Measurements from ENCODE around the gene PEX12.
"Not testable (repeated sequence)": the region's sequence is repeated elsewhere in the genome, so short reads cannot be mapped to it uniquely, and the experiment has no call there.

The PEX12 gene

DNA sequence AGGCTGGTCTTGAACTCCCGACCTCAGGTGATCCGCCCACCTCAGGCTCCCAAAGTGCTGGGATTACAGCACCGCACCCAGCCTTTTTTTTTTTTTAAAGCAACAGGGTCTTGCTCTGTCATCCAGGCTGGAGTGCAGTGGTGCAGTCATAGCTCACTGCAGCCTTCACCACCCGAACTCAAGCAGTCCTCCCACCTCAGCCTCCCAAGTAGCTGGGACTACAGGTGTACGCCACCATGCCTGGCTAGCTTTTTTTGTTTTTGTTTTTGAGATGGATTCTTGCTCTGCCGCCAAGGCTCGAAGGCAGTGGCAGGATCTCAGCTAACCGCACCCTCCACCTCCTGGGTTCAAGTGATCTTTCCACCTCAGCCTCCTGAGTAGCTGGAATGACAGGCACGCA lies 43.0 kb downstream of the PEX12 start:
- DNase-seq: not testable (repeated sequence)

DNA sequence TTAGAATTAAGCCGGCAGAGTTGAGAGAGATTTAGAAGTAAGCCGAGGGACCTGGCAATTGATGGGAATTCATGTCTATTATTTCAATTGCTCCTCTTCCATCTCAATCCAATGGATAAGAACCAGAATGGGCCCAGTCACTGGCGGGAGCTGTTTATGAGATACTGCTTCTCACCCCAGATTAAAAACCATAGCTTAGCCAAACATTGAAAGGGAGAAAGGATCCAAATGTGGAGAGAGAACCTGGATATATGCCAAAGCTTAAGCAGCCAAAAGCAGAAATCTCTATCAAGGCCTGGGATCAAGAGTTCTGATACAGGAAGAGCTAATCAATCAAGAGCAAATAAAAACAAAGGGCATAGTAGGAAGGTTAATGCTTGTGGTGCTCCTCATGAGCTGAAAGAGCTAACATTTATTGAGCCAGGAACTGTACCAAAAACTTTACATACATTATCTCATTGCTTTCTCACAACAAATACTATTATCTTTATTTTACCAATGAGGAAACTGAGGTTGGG lies 43.7 kb downstream of the PEX12 start:
- no peak for DNase-seq

DNA sequence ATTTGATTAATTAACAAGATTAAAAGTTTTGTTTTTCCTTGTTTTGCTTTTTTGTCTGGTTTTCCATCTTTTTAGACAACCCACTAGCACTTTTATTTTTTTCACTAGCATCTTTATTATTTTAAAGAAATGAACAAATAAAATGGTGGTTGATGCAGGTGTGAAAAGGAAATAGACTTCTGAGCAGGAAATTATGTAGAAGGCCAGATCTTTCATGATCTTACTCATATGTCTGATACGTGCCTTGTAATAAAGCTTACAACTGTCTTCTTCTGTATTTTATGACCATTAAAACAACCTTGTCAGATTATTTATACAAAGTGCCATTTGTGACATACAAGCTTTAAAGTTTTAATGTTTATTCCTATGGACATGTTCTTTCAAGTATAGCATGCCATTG lies 47.2 kb downstream of the PEX12 start:
- no peak for DNase-seq

DNA sequence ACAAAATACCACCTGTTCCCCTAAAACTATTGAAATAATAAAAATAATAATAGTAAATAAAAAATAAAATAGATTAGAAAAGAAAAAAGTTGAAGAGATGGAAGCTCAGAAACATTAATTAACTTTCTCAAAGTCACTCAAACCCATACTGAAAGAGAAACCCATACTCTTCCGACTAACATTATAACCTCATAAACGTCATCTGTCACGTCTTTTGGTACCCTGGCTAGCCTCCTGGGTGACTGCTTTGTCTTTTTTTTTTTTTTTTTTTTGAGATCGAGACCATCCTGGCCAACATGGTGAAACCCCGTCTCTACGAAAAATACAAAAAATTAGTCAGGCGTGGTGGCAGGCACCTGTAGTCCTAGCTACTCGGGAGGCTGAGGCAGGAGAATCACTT lies 48.5 kb downstream of the PEX12 start:
- no peak for DNase-seq

DNA sequence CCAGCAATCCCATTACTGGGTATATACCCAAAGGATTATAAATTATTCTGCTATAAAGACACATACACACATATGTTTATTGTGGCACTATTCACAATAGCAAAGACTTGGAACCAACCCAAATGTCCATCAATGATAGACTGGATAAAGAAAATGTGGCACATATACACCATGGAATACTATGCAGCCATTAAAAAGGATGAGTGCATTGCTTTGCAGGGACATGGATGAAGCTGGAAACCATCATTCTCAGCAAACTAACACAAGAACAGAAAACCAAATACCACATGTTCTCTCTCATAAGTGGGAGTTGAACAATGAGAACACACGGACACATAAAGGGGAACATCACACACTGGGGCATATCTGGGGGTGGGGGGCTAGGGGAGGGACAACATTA lies 49.0 kb downstream of the PEX12 start:
- not testable (repeated sequence) for DNase-seq
